ENCODE results near the gene TCEA2.

Gene TCEA2

DNA sequence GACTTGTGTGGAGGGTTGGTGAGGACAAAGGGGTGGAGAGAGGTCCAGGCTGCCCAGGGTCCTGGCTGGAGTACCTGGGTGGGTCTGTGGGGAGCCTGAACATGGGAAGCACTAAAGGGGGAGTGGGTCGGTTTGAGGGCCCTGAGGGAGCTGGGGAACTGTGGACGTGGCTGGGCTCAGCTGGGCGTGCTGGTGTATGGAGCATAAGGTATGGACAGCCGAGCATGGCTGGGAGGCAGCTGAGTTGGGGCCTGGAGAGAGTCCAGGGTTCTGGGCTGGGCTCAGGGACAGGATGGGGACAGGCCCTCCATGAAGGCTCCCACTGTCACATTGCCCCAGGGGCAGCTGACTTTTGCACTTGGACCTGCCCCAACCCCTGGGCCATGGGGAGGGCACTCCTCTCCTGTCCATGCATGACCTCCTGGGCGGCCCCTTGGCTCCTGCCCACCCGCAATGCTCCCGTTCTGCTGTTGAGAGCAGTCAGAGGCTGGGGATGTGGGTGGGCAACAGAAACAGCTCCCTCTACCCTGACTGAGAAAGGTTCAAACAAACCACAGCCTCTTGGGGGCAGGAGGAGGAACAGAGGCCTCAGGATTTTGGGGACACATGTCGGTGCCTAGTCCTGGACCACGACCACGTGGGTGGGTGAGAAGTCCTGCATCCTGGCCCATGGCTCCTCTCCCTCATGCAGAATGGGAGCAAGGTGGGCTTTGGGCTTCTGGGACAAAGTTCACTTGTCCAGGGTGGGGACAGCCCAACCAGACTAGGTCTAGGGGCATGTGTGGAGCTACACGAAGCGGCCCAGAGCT, 22.6 kb upstream of the TCEA2 start:
- no peak overlapping the region for H3K4me3 ChIP-seq (ENCODE audit: low read depth, low read length)
- no peak for TF ChIP-seq CTCF (IDR thresholded peaks at IDR 0.05; ENCODE audit: borderline replicate concordance, insufficient read depth, low read depth, low read length)

DNA sequence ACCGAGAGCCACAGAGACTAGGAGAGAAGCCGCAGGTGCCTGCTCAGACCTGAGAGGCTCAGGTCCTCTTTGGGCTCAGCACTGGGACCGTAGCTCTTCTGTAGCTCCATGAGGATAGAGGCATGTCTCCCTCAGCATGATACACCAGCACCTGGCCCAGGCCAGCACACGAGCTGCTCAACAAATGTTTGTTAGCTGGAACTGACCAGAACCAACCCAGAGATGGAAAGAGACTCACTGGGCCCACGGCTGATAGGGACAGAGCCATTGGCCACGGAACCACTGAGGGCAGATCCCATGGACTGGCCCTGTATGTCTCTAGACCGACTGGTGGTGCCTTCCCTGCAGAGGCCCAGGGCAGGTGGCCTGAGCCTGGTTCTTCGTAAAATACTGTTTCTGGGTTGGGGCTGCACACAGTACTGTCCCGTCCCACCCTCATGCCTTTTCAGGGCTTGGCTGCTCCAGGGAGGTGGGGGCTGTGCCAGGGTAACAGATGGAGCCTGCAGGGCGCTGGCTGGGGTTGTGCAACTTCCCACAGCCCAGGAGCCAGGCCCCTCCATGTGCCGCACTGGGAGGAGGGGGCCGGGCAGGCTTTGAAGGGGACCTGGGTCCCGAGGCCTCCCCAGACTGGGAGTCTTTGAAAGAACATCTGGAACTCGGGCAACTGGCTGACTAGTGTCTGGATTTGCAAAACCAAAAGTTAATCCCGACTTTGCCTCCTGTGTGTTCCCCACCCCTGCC, 21.8 kb upstream of the TCEA2 start:
- TF ChIP-seq CTCF (IDR thresholded peaks at IDR 0.05; ENCODE audit: borderline replicate concordance, insufficient read depth, low read depth, low read length) = no peak
- no peak overlapping the region for H3K4me3 ChIP-seq (ENCODE audit: low read depth, low read length)

- no peak for TF ChIP-seq CTCF (IDR thresholded peaks at IDR 0.05; ENCODE audit: borderline replicate concordance, insufficient read depth, low read depth, low read length)
- no peak overlapping the region for H3K4me3 ChIP-seq (ENCODE audit: low read depth, low read length)
Measured at GRCh38 chr20:64041781-64042053, 21.3 kb upstream of the TCEA2 start.

- TF ChIP-seq CTCF (IDR thresholded peaks at IDR 0.05; ENCODE audit: borderline replicate concordance, insufficient read depth, low read depth, low read length) = no peak
- peak overlapping the region; percentile 18 for H3K4me3 ChIP-seq (ENCODE audit: low read depth, low read length)
Measured at GRCh38 chr20:64042054-64042781, 20.8 kb upstream of the TCEA2 start.

GRCh38 chr20:64043768-64044167, 19.2 kb upstream of the TCEA2 start:
- H3K4me3 ChIP-seq (ENCODE audit: low read depth, low read length) = no peak overlapping the region
- TF ChIP-seq CTCF (IDR thresholded peaks at IDR 0.05; ENCODE audit: borderline replicate concordance, insufficient read depth, low read depth, low read length) = no peak

GRCh38 chr20:64044484-64045247, 18.3 kb upstream of the TCEA2 start:
- TF ChIP-seq CTCF (IDR thresholded peaks at IDR 0.05; ENCODE audit: borderline replicate concordance, insufficient read depth, low read depth, low read length) = no peak
- no peak overlapping the region for H3K4me3 ChIP-seq (ENCODE audit: low read depth, low read length)
